Endothelial cell of umbilical vein (primary cell): ENCODE results near the gene MLLT11.

Experiments
- EZH2 ChIP-seq: IDR thresholded peaks from 2 replicates; pipeline ENCODE4 v1.6.1; 2012; ENCODE audit warnings: borderline replicate concordance, low read depth, mild to moderate bottlenecking, moderate library complexity, low read length, inconsistent platforms; ENCODE audit not compliant: severe bottlenecking
- FOS ChIP-seq: IDR thresholded peaks from 2 replicates; pipeline ENCODE4 v1.6.1; 2011; ENCODE audit warnings: mild to moderate bottlenecking, low read length, moderate library complexity, borderline replicate concordance; ENCODE audit not compliant: insufficient read depth
- GATA2 ChIP-seq: IDR thresholded peaks from 2 replicates; pipeline ENCODE4 v1.7.0; 2011; ENCODE audit warnings: low read depth, mild to moderate bottlenecking, moderate library complexity, mixed read lengths, low read length; ENCODE audit not compliant: insufficient read length, insufficient read depth
- JUN ChIP-seq: IDR thresholded peaks from 2 replicates; pipeline ENCODE4 v1.6.1; 2011; ENCODE audit warnings: borderline replicate concordance, low read depth; ENCODE audit not compliant: insufficient read length, insufficient read depth
- MAX ChIP-seq: IDR thresholded peaks from 2 replicates; pipeline ENCODE4 v1.6.1; 2011; ENCODE audit not compliant: insufficient read depth, insufficient read length
- MYC ChIP-seq: IDR thresholded peaks from one replicate; pipeline ENCODE4 v1.6.1; 2011; ENCODE audit warnings: mild to moderate bottlenecking, low read depth, low read length
- POLR2A ChIP-seq: IDR thresholded peaks from 2 replicates; pipeline ENCODE4 v1.6.1; 2012; ENCODE audit warnings: low read depth, mild to moderate bottlenecking, control low read depth, low read length
- POLR2AphosphoS5 ChIP-seq: IDR thresholded peaks from 2 replicates; pipeline ENCODE4 v1.6.1; 2012; ENCODE audit warnings: low read depth, mild to moderate bottlenecking, control low read depth, low read length, moderate library complexity; ENCODE audit not compliant: insufficient read depth
- TF ChIP-seq, protein P1 (sequence below), 2 donors: IDR thresholded peaks; 1 replicate in 1 of 2; 2 replicates in 1 of 2; pipeline ENCODE4 v1.5.1; 2011; ENCODE audit warnings: low read length in 2 of 2, mild to moderate bottlenecking in 2 of 2, moderate library complexity in 2 of 2, control low read depth in 1 of 2, inconsistent platforms in 1 of 2, low read depth in 1 of 2; ENCODE audit not compliant: insufficient read depth in 1 of 2; ENCODE audit errors: extremely low read depth in 1 of 2

DNA sequence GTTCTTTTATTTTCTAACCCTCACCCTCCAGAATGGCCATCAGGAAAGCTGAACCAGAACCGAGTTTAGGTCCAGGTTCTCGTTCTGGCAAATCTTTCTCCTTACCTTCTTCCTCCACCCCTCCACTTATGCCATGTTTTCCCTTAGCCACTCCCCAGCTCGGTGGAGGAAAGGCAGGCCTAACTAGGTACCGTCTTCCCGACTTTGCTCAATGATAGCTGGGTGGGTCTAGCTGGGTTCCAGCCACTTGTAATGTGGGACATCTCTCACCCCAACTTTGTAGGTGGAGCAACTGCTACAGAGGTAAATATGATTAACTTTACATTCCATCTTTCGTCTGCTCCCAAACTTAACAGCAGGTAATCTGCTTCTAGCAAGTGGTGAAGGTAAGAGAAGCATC lies 23.2 kb upstream of the MLLT11 start:
- TF ChIP-seq, protein P1, sequence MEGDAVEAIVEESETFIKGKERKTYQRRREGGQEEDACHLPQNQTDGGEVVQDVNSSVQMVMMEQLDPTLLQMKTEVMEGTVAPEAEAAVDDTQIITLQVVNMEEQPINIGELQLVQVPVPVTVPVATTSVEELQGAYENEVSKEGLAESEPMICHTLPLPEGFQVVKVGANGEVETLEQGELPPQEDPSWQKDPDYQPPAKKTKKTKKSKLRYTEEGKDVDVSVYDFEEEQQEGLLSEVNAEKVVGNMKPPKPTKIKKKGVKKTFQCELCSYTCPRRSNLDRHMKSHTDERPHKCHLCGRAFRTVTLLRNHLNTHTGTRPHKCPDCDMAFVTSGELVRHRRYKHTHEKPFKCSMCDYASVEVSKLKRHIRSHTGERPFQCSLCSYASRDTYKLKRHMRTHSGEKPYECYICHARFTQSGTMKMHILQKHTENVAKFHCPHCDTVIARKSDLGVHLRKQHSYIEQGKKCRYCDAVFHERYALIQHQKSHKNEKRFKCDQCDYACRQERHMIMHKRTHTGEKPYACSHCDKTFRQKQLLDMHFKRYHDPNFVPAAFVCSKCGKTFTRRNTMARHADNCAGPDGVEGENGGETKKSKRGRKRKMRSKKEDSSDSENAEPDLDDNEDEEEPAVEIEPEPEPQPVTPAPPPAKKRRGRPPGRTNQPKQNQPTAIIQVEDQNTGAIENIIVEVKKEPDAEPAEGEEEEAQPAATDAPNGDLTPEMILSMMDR (IDR thresholded peaks at IDR 0.05; ENCODE audit: extremely low read depth in 1 of 2, insufficient read depth in 1 of 2, low read depth in 1 of 2, low read length in 2 of 2): no peak
- no peak for TF ChIP-seq POLR2A
- TF ChIP-seq POLR2AphosphoS5: no peak
- TF ChIP-seq EZH2: no peak
- no peak for TF ChIP-seq MAX
- no peak for TF ChIP-seq JUN
- no peak for TF ChIP-seq GATA2
- TF ChIP-seq MYC: no peak
- TF ChIP-seq FOS: no peak
